GM18502 (cell line): ENCODE results near the gene QPCTL.

ENCODE experiments used
- ATAC-seq: cut with Tn5 transposase; IDR thresholded peaks from one replicate; pipeline ENCODE4 v1.9.1; 2021; ENCODE audit warnings: mild to moderate bottlenecking; ENCODE audit not compliant: unreplicated experiment, poor library complexity

Gene QPCTL

DNA sequence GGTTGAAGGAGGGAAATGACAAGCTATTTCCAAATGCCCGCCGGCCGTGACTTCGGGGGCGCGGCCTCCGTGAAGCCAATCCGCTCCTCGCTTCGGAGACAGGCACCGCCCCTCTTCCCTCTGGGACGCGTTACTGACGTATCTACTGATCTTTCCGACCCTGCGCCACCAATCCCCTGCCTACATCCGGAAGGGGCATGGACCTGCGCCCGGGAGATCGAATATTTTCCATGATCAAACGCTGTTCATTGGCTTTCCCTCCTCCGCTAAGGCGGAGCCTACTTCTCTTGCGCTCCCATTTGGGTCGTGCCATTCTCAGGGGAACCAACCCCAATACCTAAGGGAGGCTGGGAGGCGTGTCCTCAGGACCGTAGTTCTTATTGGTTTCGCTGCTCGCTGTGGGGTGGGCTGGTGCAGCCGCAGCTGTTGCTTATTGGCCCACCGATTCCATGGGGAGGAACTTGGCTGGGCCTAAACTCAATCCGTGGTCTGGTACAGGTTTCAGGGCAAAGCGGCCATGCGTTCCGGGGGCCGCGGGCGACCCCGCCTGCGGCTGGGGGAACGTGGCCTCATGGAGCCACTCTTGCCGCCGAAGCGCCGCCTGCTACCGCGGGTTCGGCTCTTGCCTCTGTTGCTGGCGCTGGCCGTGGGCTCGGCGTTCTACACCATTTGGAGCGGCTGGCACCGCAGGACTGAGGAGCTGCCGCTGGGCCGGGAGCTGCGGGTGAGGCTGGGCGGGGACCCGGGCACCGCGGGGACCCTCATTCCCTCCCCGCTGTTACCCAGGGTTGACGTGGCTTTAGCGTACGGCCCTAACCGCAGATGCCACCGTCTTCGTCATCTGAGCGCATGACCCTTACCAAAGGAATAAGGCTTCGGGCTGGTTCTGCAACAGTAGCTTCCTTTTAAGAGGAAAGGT is at the start of gene QPCTL:
QPCTL (plus strand) TSS at position 480 of the 919 bp plus-strand sequence; CDS start at position 518, 38 bp downstream.
- peak; percentile 83 for ATAC-seq

DNA sequence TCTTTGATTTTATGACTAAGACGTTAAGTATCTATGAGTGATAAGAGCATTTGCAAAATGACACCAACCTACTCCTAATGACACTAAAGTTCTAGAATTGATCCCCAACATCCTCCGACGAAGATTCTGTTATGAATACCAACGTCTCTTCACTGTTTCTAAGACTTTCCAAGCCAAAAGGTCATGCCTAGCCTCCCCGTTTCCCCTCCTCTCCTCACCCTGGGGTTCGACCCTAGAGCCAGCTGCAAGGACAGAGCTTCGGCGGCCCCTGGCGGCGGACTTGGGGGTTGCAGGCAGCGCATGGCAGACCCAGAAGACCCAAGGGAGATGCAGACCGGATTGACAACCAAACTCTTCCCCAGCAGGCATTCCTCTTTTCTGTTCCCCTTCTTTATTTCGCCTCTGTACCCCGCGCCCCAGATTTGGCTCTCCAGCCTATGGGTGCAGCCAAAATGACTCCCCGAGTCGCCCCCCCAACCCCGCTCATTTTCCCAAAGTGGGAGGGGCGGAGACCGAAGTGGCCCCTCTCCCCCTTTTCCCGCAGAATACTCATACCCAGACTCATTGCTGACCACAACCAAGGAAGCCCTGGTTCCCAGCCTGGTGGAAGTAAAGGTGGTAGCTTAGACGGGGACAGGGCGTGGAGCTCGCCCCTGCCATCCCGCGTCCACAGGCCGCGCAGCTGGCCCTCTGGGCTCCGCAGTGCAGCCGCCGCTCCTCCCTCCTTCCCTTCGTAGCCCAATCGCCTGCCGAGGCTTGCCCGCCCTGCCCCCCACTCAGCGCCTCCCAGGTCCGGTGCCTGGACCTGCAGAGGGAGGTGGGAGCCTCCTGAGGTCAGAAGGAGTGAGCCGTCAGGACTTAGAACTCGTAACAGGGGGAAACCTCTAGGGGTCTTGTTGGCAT is 49.2 kb upstream of the QPCTL start:
- ATAC-seq = no peak

DNA sequence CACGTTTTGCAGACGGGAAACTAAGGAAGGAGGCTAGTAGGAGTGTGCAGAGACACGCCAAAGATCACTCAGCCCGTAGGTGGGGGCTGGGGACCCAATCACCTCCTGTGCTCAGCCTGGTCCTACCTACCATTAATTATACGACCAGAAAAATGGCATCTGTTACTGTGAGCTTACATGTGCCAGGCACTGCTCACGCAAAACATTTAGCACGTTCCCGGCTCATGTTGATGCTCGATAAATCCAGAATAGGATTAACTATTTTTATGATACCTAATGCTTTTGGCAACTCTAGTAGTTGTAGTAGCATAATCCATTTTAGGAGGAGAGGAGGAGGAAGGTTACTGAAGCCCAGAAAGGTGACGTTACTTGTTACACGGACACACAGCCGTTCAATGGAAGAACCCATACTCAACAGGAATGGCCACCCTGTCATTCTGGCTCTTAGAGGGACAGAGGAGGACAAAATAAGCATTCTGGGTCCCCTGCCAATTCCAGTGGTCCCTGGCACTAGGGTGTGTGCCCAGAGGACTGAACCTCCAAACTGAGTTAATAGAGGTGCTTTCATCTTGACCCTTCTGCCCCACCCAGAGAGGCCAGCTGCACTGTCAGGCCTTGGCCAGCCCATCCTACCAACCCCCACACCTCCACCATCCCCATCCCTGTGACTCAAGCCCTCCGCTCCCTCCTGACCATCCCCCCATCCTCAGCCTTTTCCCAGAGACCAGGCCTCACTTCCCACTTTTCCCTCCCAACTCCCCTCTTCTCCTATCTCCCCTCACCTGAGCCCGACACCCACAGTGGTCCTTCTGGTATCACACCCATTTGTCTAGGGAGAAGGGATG is 48.3 kb upstream of the QPCTL start:
- ATAC-seq = no peak

DNA sequence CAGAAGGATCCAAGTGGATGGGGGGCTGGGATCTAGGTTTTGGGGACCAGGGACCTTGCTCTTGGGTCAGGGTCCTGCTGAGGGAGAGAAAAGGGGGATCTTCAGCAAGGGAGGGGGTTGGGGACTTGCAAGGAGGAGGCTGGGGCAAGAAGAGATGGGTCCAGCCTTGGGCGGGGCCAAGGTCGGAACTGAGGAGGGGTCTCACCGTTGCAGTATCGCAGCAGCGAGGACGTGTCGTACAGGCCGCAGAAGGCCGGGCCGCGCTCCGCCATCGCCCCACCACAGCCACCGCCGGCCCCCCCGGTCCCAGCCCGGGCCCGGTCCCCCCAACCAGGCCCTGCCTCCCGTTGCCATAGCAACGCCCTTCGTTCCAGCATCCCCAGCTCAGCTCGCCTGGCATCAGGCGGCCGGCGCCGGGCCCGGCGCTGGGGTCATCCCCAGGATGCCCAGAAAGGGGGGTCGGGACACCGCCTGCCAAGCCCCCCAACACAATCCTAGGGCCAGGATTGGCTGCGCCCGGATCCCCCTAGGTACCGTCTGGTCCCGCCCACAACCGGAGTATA is 47.3 kb upstream of the QPCTL start:
- no peak for ATAC-seq

DNA sequence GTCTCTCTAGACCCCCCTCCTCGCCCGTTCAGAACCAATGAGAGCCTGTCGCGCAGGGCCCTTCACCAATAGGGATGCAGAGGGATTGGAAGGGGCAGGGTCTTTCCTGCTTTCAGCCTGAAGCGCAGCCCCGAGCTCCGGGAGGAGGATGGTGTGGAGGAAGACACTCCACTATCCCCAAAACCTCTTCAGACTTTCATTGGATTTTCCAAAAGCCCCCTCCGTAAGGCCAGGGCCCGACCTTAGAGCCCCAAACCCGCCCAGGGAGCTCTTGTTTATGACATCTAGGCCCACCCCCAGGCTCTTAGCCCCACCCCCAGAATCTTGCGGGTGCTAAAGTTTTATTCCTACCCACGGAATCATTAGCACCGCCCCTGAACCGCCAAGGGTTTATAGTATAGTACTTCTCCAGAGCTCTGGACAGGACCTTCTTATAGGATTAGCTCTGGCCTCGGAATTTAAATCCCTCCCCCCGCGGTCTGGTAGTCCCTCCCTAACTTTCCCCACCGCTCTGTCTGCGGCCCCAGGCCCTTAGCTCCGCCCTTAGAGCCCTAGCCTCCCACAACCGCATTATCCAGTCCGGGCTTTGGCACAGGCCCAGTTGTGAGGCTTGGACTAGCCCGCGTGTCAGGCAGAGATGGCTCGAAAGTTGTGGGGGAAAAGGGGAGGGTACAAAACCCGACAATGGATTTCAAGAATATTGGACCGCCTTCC is 46.7 kb upstream of the QPCTL start:
- peak; percentile 38 for ATAC-seq

DNA sequence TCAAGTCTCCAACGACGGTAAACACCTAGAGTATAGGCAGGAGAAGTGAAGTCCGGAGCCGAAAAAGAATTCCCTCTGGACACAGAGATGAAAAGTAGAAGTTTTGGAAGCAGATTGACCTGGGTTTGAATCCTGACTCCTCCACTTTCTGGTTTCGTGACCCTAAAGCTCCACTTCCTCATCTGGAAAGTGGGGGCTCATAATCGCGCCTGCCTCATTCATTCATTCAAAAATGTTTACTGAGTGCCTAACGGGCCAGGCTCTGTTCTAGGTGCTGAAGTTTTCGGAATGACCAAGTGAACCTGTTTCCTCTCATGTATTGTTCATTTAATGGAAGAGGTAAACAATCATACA is 46.1 kb upstream of the QPCTL start:
- ATAC-seq = no peak

DNA sequence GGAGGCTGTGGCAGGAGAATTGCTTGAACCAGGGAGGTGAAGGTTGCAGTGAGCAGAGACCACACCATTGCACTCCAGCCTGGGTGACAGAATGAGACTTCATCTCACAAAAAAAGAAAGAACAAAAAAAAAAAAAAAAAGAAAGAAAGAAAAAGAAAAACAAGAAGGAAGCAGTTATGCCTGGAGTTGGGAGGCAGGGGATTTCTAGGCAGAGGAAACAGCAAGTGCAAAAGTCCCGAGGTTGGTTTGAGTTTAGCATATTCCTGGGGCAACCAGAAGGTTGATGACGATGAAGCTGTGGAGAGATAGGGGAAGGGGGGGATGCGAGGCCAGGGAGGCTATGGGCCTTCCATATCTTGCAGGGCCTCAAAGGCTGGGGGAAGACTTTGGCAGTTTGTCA is 41.7 kb upstream of the QPCTL start:
- no peak for ATAC-seq

DNA sequence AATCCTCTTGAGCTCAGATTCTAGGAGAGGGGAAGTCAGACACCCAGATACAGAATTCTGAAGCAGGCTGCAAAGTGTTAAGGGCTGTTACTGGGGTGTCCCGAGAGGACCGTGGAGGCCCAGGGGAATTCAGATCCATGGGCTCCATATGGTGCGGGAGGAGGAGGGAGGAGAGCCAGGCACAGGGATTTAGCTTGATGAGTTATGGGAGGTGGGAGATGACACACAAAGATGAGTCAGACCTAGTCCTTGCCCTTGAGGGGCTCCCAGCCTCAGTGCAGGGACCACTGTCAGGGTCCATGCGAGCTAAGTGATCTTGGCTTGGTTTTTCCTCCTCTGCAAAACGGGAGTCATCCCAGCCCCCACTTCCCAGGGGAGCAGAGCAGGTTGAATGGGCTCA is 38.8 kb upstream of the QPCTL start:
- ATAC-seq = no peak

DNA sequence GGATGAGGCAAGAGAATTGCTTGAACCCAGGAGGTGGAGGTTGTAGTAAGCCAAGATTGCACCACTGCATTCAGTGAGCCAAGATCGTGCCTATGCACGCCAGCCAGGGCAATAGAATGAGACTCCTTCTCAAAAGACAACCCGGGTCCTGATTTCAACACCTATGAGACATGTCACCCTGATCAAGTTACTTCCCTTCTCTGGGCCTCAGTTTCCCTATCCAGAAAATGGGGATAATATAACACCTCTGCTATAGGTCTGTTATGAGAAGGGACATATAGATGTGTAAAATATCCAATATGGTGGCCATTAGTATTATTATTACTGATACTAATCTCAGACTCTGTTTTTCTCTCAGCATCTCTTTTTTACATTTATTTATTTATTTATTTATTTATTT is 37.4 kb upstream of the QPCTL start:
- ATAC-seq = no peak

DNA sequence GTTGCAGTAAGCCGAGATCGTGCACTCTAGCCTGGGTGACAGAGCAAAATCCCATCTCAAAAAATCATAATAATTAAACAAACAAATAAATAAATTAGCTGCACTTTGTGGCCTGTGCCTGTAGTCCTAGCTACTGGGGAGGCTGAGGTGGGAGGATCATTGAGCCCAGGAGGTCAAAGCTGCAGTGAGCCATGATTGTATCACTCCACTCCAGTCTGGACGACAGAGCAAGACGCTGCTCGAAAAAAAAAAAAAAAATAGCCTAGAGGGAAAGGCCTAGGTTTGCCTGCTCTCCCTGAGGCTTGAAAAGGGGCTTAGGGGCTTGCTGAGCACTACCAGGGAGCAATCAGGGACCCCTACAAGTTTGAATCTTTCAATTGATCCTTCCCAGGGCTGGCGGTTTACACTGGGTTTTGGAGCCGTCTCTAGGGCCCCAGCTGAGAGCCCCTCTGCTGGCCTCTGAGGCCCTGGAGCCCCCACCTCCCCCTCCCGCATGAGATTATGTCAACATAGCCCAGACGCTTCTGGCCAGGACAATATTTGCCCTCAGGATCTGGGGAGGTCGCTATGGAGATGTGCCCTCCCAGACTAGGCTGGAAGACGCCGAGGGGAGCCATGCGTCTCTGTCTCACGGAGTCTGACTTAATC is 34.8 kb upstream of the QPCTL start:
- no peak for ATAC-seq

DNA sequence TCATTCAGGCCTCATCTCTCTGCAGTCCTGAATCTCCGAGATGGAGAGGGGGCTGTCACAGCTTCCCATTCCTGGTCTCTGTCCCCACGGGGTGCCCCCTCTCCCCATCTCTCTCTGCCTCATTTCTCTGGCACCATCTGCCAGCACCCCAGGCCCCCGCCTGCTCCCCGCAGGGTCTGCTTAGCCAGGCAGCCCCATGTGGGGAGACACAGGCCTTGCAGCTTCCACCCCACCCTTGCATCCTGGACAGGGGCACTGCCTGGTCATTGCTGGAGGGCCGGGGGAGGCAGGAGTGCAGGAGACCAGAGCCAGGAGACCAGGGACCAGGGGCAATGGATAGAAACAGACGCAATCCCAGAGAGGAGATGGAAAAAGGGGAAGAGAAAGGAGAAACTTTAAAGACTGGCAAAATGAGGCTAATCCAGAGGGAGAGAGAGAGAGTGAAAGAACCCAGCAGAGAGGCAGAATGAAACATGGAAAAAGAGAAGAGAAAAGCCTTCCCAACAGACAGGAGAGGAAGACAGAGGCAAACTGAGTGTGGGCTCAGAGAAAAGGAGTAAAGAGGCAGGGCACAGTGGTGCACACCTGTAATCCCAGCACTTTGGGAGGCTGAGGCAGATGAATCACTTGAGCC is 33.3 kb upstream of the QPCTL start:
- no peak for ATAC-seq

DNA sequence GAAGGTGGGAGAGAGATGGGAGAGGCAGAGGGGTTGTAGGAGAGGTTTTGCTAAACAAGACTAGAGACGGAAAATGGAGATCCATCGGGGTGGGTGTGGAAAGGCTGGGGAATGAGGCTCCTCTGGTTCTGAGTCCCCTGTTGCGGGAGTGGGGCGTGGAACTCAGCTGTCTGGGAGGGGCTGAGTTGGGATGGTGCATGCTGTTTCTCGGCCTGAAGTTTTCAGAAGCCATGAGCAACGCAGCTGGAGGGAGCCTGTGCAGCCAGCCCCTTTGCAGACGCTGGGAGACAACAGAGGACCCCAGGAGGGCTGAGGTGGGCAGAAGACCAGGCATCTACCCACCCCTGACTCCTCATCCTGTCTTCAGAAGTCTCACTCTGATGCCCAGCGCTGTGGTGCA is 31.8 kb upstream of the QPCTL start:
- no peak for ATAC-seq

DNA sequence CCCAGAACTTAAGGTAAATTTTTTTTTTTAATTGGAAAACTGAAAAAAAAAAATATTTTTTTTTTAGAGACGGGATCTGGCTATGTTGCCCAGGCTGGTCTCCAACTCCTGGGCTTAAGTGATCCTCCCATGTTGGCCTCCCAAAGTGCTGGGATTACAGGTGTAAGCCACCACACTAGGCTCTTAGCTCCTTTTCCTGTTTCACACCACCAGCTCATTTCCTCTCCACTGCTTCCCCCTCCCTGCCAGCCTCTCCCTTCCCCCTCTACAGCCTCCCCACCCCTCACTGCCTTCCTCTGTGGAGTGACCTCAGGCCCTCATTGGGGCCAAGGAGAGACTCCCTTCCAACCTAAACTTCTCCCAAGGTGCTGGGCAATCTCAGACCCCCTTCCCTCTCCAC is 28.7 kb upstream of the QPCTL start:
- no peak for ATAC-seq

DNA sequence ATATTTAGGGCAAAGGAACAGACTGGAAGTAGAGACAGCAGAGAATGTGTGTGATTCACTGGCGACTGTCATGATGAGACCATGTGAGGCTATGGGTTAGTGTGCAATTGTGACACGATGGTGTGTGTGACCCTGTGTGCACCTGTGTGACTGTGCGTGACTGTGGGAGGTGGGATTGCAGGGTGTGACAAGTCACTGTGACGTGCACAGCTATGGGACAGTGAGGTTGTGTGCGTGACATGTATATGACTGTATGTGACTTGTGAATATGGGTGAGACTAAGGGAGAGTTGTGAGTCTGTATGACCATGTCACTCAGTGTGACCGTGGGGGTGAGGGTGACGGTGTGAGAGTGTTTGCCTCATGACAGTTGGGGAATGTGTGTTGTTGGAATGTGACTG is 27.9 kb upstream of the QPCTL start:
- ATAC-seq = no peak

DNA sequence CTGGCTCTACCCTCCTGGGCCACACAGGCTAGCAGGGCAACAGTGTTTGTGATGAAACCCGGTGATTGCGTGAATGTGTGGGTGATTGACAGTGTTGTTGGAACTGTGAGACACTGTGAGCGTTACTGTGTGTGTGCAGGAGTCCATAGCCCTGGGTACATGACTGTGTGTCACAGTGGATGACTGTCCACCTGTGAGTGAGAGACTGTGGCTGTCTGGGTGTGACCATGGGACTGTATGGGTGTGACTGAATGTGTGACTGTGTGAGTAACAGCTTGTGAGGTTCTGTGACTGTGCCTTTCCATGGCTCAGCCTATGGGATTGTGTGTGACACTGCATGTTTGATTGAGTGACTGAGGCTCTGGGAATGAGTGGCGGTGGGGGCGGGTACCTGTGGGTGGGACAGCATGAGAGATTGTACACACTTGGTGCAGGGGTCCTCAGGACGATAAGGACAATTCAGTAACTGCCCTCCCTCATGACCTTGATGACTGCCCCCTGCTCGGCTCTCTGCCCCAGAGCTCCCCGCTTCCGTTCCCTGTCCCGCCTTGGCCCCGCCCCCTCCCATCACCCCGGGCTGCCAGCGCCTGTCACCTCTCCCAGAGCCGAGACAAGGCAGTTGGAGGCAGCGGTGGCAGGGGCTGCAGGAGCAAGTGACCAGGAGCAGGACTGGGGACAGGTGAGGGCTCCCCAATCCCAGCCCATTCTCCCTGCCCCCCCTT is 24.7 kb upstream of the QPCTL start, which contains the start of gene GIPR:
GIPR (plus strand) TSS at position 602 of the 722 bp plus-strand sequence. CDS start 1,300 bp downstream, outside the sequence.
- ATAC-seq = peak; percentile 32

DNA sequence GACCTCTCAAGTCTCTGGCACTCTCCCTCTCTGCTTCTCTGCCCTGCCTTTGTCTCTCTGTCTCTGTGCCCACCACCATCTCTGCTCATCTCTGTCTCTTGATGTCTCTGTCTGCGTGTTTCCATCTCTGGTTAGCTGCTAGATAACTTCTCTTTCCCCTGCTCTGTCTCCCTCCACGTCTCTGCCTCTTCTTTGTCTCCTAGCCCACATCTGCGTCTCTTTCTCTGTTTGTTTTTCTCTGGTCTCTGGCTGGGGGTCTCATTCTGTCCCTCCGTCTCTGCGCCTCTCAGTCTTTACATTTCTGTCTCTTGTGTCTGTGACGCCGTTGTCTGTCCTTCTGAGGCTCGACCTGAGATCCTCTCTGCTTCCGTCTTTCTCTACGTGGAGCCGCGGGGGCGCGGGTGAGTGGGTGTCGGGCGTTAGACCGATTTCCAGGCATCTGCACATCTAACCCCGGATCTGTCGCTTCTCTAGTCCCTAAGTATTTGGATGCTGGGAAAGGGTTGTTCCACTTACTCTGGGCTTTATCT is 24.1 kb upstream of the QPCTL start:
- ATAC-seq = peak; percentile 3

DNA sequence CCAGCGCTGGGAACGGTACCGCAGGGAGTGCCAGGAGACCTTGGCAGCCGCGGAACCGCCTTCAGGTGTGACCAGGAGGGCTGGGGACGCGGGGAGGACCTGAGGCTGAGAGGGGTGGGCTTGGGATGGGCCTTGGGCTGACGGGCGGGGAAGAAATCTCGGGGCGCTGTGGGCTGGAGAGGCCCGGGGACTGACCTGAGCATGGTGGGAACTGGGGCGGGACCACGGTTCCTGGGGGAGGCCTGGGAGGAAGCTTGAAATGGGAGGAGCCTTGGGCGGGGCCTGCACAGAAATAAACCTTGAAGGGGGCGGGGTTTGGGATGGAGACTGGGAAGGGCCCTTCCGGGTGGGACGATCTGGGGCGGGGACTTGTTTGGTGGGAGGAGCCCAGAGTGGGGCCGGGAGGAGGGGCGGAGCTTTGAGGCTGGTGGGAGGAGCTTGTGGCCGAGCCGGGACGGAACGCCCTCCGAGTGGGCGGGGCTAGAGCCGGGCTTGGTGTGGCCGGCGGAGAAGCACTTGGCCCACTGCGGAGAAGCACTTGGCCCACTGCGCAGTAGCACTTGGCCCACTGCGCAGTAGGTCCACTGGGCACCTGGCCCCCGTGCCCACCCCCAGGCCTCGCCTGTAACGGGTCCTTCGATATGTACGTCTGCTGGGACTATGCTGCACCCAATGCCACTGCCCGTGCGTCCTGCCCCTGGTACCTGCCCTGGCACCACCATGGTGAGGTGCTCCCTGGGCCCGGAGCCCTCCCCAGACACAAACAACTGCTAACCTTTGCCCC is 21.6 kb upstream of the QPCTL start:
- no peak for ATAC-seq
